T47D (cell line): ENCODE results near the gene ADD3.
"Not testable (repeated sequence)": the region's sequence is repeated elsewhere in the genome, so short reads cannot be mapped to it uniquely, and the experiment has no call there.

Experiments used
- DNase-seq, 2 experiments: peaks; one replicate each; pipeline versions ENCODE4 v3.0.0 to v3.0.0-alpha.2; 2011 to 2012; ENCODE audit warnings: low read depth in 1 of 2, low spot score in 1 of 2
- JUND ChIP-seq: IDR thresholded peaks from 2 replicates; pipeline ENCODE4 v1.6.1; 2012; ENCODE audit warnings: low read depth
- in situ Hi-C: cut with HindIII; loops from 2 replicates; pipeline ENCODE4 v1.10.0; 2016; ENCODE audit warnings: low sequenced_read_pairs, low pct_unique_long_range_greater_than_20kb

ADD3 gene

GRCh38 chr10:110093722-110094121, 85.9 kb downstream of the ADD3 start:
- no peak for TF ChIP-seq JUND
- no peak for DNase-seq
- in situ Hi-C loops: no loop called here

GRCh38 chr10:110094786-110095185, 87.0 kb downstream of the ADD3 start:
- DNase-seq: no peak
- no peak for TF ChIP-seq JUND
- in situ Hi-C loops: no loop called here

- no peak for TF ChIP-seq JUND
- no peak for DNase-seq
- in situ Hi-C loops: no loop called here
These were observed 93.8 kb downstream of the ADD3 start for GRCh38 chr10:110101464-110102144.

GRCh38 chr10:110103921-110104461, 96.2 kb downstream of the ADD3 start:
- in situ Hi-C loops: no loop called here
- no peak for TF ChIP-seq JUND
- no peak for DNase-seq

GRCh38 chr10:110105873-110106272, 98.1 kb downstream of the ADD3 start:
- TF ChIP-seq JUND: no peak
- no peak for DNase-seq
- in situ Hi-C loops: no loop called here

GRCh38 chr10:110107430-110107829, 99.6 kb downstream of the ADD3 start:
- in situ Hi-C loops: no loop called here
- no peak for TF ChIP-seq JUND
- no peak for DNase-seq

GRCh38 chr10:110107887-110108286, 100.1 kb downstream of the ADD3 start:
- DNase-seq: no peak

GRCh38 chr10:110109511-110109910, 101.7 kb downstream of the ADD3 start:
- in situ Hi-C loops: no loop called here
- DNase-seq: no peak
- no peak for TF ChIP-seq JUND

More at GRCh38 chr10:110107887-110108286, 100.1 kb downstream of the ADD3 start:
- in situ Hi-C loops: no loop called here
- TF ChIP-seq JUND: no peak

- DNase-seq: no peak
- TF ChIP-seq JUND: no peak
- in situ Hi-C loops: no loop called here
These were observed 102.6 kb downstream of the ADD3 start for GRCh38 chr10:110110338-110110737.

GRCh38 chr10:110113670-110114337, 106.0 kb downstream of the ADD3 start:
- TF ChIP-seq JUND: no peak
- no peak for DNase-seq

GRCh38 chr10:110114668-110115067, 106.9 kb downstream of the ADD3 start:
- in situ Hi-C loops, DNase-seq: not testable (repeated sequence)

More at GRCh38 chr10:110113670-110114337, 106.0 kb downstream of the ADD3 start:
- in situ Hi-C loops: no loop called here

- in situ Hi-C loops: no loop called here
- TF ChIP-seq JUND: no peak
- DNase-seq: no peak
These were observed 108.2 kb downstream of the ADD3 start for GRCh38 chr10:110115784-110116520.

GRCh38 chr10:110118891-110119621, 111.3 kb downstream of the ADD3 start:
- in situ Hi-C loops: no loop called here
- no peak for DNase-seq
- TF ChIP-seq JUND: no peak
